BJ (cell line): ENCODE measurements around the gene ZFX. TPM values are rescaled to one million over a fixed set of nuclear protein-coding genes. Genes with fewer than 3 reads are reported as not detected.

Source experiments
- CTCF ChIA-PET: fragments of 350-600 bp; formaldehyde crosslinking; extraction: SDS; loops from one replicate; lab custom pipeline; 2021; ENCODE audit warnings: antibody characterized with exemption, inconsistent platforms; lab: Yijun Ruan, JAX
- POLR2A ChIA-PET: fragments of 300-600 bp; sonication (Branson Sonifier 250); formaldehyde crosslinking; extraction: SDS; loops from one replicate; lab custom pipeline; 2021; ENCODE audit warnings: antibody characterized with exemption; lab: Charles Lee
- DNase-seq: peaks from one replicate; pipeline ENCODE4 v3.0.0-alpha.2; 2011; ENCODE audit warnings: low read depth
- H3K27me3 ChIP-seq: 2 replicates; pipeline ENCODE4 v1.6.0; 2011; ENCODE audit warnings: low read length; ENCODE audit not compliant: control insufficient read depth, insufficient read depth
- H3K36me3 ChIP-seq: 2 replicates; pipeline ENCODE4 v1.5.1; 2011; ENCODE audit warnings: low read length; ENCODE audit not compliant: control insufficient read depth, insufficient read depth
- H3K4me3 ChIP-seq: 2 replicates; pipeline ENCODE4 v1.5.1; 2011; ENCODE audit warnings: low read depth, mild to moderate bottlenecking, control low read depth, low read length
- CTCF ChIP-seq: IDR thresholded peaks from 2 replicates; pipeline ENCODE4 v1.5.1; 2011; ENCODE audit warnings: low read depth, mild to moderate bottlenecking, control low read depth, inconsistent platforms, low read length, moderate library complexity; ENCODE audit not compliant: insufficient read depth
- polyA plus RNA-seq: library from polyadenylated mRNA; depleted of rRNA; stranded (reverse); fragments of >200 nt; gene quantifications from 2 replicates; pipeline ENCODE4 v1.2.3, GENCODE V29; 2011

The ZFX gene
- polyA plus RNA-seq, 1 experiment = 12.5 TPM

GRCh38 chrX:24156177-24156576 is 6.6 kb downstream of the ZFX start:
- CTCF ChIA-PET = interaction anchor here (0.6 kb wide), 2 partner anchors 31 to 243 kb away, joined by 3 read pairs; no protein-coding TSS in a partner anchor

GRCh38 chrX:24158881-24159280 is 9.4 kb downstream of the ZFX start:
- TF ChIP-seq CTCF = no peak
- ChIA-PET POLR2A (no interaction called here), CTCF (no interaction called here)
- Histone ChIP-seq H3K4me3 (no peak overlapping the region), H3K36me3 (no peaks in the 10 kb centered on the region), H3K27me3 (no peaks in the 10 kb centered on the region)
- no peak for DNase-seq

More at GRCh38 chrX:24156177-24156576, 6.6 kb downstream of the ZFX start:
- Histone ChIP-seq H3K27me3 (no peaks in the 10 kb centered on the region), H3K4me3 (no peak overlapping the region), H3K36me3 (no peaks in the 10 kb centered on the region)
- no peak for DNase-seq
- no peak for TF ChIP-seq CTCF
- POLR2A ChIA-PET = no interaction called here

- ChIA-PET CTCF (no interaction called here), POLR2A (no interaction called here)
- Histone ChIP-seq H3K36me3 (no peaks in the 10 kb centered on the region), H3K4me3 (no peak overlapping the region), H3K27me3 (no peaks in the 10 kb centered on the region)
- no peak for DNase-seq
- no peak for TF ChIP-seq CTCF
These were observed 16.5 kb downstream of the ZFX start for GRCh38 chrX:24166078-24166477.

GRCh38 chrX:24167719-24168472 is 18.4 kb downstream of the ZFX start:
- TF ChIP-seq CTCF = no peak
- Histone ChIP-seq H3K36me3 (no peaks in the 10 kb centered on the region; the same call in 1 of the 2 replicates), H3K27me3 (no peaks in the 10 kb centered on the region), H3K4me3 (no peak overlapping the region)
- CTCF ChIA-PET = no interaction called here
- no peak for DNase-seq
- POLR2A ChIA-PET = no interaction called here

GRCh38 chrX:24168807-24169206 is 19.3 kb downstream of the ZFX start:
- H3K36me3 ChIP-seq = no peaks in the 10 kb centered on the region; the same call in 1 of the 2 replicates
- POLR2A ChIA-PET = no interaction called here
- no peak overlapping the region for H3K4me3 ChIP-seq
- CTCF ChIA-PET = no interaction called here
- H3K27me3 ChIP-seq = no peaks in the 10 kb centered on the region
- no peak for TF ChIP-seq CTCF
- DNase-seq = no peak
